ENCODE data around the gene MAP3K13. TPM values are rescaled to one million over a fixed set of nuclear protein-coding genes. Genes with fewer than 3 reads are reported as not detected.
"Not testable (repeated sequence)": the region's sequence is repeated elsewhere in the genome, so short reads cannot be mapped to it uniquely, and the experiment has no call there.

MAP3K13 gene
- total RNA-seq, 1 donor from 2014 or later: 14.7 TPM

DNA sequence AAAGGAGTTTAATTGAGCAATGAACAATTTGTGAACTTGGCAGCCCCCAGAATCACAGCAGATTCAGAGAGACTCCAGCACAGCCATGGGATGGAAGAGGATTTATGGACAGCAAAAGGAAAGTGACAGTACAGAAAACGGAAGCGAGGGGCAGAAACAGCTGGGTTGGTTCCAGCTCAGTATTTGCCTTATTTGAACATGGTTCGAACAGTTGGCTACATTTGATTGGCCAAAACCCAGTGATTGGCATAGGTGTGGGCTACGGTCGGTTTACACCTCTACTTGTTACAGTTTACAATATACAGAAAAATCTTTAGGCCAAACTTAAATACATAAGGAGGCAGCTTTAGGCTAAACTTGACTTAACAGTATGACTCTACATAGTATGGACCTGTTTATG, 9.7 kb upstream of the MAP3K13 start:
- H3K9me3 Mint-ChIP-seq: no peaks in the 10 kb centered on the region
- no peak overlapping the region for H3K4me3 Mint-ChIP-seq (ENCODE audit: low read depth)
- peaks cover 21% of the 10 kb centered on the region for H3K27me3 Mint-ChIP-seq (ENCODE audit: low read depth)
- DNase-seq (ENCODE audit: low spot score): no peak
- H3K36me3 Mint-ChIP-seq (ENCODE audit: low read depth): no peaks in the 10 kb centered on the region
- H3K4me1 Mint-ChIP-seq (ENCODE audit: low read depth): no peaks in the 10 kb centered on the region
- no peak overlapping the region for H3K27ac Mint-ChIP-seq
- intact Hi-C loops (cut with micrococcal nuclease): loop anchor here (5.0 to 10.0 kb wide), 2 partner anchors 204 to 232 kb away; partner anchors contain the start of gene SENP2

DNA sequence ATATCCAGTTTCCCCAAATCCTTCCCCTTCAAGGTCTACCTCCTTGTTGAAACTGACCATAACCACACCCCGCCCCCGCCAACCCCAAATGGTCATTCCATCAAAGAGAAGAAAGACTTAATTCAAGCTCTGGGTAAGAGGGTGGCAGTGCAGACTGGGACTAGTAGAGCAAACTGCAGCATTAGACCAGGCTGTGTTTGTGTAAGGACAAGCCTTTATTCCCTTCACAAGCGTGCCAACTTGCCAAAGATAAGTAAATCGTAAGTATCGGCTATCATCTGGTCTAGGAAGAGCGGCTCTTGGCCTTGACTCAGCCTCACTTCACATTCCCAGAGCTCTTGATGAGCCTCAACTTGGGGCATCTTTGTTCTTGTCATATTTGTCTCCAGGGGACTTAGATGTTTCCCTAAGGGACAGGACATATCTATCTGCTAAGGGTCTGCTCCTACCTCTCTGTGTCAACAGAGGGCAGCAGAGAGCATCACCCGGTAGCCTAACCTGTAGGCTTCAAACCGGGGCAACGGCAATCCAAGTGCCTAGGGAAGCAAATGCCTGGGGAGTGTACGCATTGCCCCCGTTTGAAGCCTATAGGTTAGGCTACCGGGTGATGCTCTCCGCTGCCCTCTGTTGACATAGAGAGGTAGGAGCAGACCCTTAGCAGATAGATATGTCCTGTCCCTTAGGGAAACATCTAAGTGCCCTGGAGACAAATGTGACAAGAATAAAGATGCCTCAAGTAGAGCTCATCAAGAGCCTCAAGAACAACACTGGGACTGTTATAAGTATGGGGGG, 8.9 kb upstream of the MAP3K13 start:
- no peaks in the 10 kb centered on the region for H3K36me3 Mint-ChIP-seq (ENCODE audit: low read depth)
- no peaks in the 10 kb centered on the region for H3K9me3 Mint-ChIP-seq
- no peak overlapping the region for H3K4me3 Mint-ChIP-seq (ENCODE audit: low read depth)
- peak; percentile 70 for DNase-seq (ENCODE audit: low spot score)
- peaks cover 24% of the 10 kb centered on the region for H3K27me3 Mint-ChIP-seq (ENCODE audit: low read depth)
- H3K27ac Mint-ChIP-seq: no peak overlapping the region
- intact Hi-C loops (cut with micrococcal nuclease): loop anchor here (5.0 to 10.0 kb wide), 2 partner anchors 203 to 231 kb away; partner anchors contain the start of gene SENP2
- H3K4me1 Mint-ChIP-seq (ENCODE audit: low read depth): no peaks in the 10 kb centered on the region

DNA sequence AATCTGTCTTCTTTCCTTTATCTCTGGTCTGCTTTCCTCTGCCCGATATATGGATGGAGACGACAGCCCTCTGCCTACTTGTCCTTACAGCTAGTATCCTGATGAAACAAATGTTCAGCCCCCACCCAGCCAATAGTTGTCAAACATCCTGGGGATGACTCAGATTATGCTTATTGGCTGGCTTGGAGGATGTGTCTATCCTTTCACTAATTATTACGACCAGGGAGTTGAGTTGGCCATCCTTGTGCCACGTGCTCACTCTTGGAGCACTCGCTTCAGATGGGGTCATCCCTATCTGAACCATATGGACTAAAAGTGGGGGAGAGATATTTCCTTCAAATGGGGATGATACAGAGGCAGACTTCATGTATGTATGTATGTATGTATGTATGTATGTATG, 6.4 kb upstream of the MAP3K13 start:
- Mint-ChIP-seq H3K9me3 (no peaks in the 10 kb centered on the region), H3K4me3 (ENCODE audit: low read depth) (no peak overlapping the region), H3K27me3 (ENCODE audit: low read depth) (peaks cover 29% of the 10 kb centered on the region), H3K36me3 (ENCODE audit: low read depth) (no peaks in the 10 kb centered on the region), H3K4me1 (ENCODE audit: low read depth) (no peaks in the 10 kb centered on the region), H3K27ac (no peak overlapping the region)
- intact Hi-C loops (cut with micrococcal nuclease): loop anchor here (10.0 kb wide), 1 partner anchor 228 kb away; the partner anchor contains the start of gene SENP2
- no peak for DNase-seq (ENCODE audit: low spot score)

DNA sequence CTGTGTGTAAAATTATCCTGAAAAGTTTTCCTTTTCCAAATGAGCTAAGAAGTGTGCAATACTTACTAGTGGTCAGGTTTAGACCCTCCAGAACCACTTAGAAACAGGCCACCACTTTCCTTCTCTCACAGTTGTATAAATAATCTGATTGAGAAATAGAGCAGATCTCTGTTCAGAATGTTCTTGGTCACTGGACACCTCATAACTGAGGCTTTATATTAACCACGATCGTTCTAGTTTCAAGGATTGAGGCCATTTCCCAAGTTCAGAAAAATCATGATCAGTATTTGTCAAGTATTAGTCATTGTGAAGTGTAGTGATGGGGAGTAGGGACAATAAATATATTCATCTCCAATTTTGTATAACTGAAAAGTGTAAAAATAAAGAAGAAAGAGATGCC, 1.0 kb upstream of the MAP3K13 start:
- intact Hi-C loops (cut with micrococcal nuclease): no loop called here
- DNase-seq (ENCODE audit: low spot score): no peak
- no peaks in the 10 kb centered on the region for H3K9me3 Mint-ChIP-seq
- peaks cover 10% of the 10 kb centered on the region for H3K4me1 Mint-ChIP-seq (ENCODE audit: low read depth)
- H3K36me3 Mint-ChIP-seq (ENCODE audit: low read depth): no peaks in the 10 kb centered on the region
- H3K4me3 Mint-ChIP-seq (ENCODE audit: low read depth): no peak overlapping the region
- H3K27ac Mint-ChIP-seq: no peak overlapping the region
- H3K27me3 Mint-ChIP-seq (ENCODE audit: low read depth): peaks cover 43% of the 10 kb centered on the region

DNA sequence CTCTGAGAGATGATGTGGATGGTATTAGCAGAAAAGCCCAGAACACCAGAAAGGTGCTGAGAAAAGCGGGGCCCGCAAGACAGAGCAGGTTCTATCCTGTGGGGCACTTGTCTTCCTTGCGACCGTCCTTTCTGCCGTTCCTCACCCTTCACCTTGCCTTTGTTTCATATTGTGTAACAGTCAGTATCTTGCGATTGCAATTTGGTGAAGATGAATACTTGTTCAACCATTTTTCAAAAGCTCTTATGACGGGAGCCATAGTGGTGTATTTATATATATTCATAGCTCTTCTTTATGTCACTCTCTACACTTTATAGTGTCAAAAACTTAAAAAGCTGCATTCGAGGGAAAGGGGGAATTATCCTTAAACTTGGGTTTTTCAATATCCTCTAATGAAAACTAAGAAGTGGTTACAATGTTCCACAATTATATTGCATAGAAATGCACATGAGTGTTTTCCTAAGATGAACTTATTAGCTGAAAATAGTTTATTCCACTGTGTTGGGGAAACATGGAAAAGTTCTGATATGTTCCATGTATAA, 797 bp downstream of the MAP3K13 start:
- no peak overlapping the region for H3K27ac Mint-ChIP-seq
- peaks cover 51% of the 10 kb centered on the region for H3K27me3 Mint-ChIP-seq (ENCODE audit: low read depth)
- no peaks in the 10 kb centered on the region for H3K36me3 Mint-ChIP-seq (ENCODE audit: low read depth)
- no peak for DNase-seq (ENCODE audit: low spot score)
- intact Hi-C loops (cut with micrococcal nuclease): no loop called here
- H3K4me3 Mint-ChIP-seq (ENCODE audit: low read depth): peak overlapping the region; percentile 78
- peaks cover 10% of the 10 kb centered on the region for H3K4me1 Mint-ChIP-seq (ENCODE audit: low read depth)
- H3K9me3 Mint-ChIP-seq: no peaks in the 10 kb centered on the region

DNA sequence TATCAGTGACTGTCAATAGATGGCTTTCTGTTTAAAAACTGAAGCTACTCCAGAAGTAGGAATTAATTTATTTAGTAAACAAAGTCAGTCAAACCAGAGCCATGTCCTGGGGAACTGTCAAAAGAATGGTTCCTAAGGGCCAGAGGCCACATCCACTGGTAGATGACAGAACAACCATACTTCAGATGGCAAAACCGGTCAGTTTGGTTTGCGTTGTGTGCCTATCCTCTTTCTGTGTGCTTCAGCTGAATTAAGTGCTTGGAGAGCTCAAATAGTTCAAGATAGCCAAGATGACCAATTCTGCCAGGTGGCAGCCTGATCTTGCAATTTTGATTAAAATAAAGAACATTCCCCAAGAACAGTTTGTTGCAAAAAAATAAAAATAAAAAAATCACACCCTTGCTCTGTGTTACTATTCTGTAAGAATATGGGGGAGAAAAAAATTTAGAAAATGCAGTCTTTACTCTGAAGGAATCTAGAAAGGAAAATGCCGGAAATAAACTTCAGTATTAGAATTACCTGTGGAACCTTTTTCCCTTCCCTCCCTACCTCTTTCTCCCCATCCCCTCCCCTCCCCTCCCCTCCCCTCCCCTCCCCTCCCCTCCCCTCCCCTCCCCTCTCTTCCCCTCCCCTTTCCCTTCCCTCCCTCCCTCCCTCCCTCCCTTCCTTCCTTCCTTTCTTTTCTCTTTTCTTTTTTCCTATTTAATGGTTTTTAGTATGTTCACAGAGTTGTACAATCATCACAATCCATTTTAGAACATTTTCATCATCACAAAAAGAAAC, 2.5 kb downstream of the MAP3K13 start:
- no peak overlapping the region for H3K27ac Mint-ChIP-seq
- intact Hi-C loops (cut with micrococcal nuclease): no loop called here
- no peaks in the 10 kb centered on the region for H3K9me3 Mint-ChIP-seq
- H3K4me1 Mint-ChIP-seq (ENCODE audit: low read depth): peaks cover 10% of the 10 kb centered on the region
- no peak for DNase-seq (ENCODE audit: low spot score)
- no peaks in the 10 kb centered on the region for H3K36me3 Mint-ChIP-seq (ENCODE audit: low read depth)
- H3K27me3 Mint-ChIP-seq (ENCODE audit: low read depth): peaks cover 44% of the 10 kb centered on the region
- no peak overlapping the region for H3K4me3 Mint-ChIP-seq (ENCODE audit: low read depth)

DNA sequence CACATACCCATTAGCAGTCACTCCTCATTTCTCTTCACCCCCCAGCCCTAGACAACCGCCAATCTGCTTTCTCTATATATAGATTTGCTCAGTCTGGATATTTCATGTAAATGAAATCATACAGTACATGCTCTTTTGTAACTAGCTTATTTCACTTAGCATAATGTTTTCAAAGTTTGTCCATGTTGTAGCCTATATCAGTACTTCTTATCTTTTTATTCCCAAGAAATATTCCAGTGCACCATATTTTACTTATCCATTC, 3.1 kb downstream of the MAP3K13 start:
- no peaks in the 10 kb centered on the region for H3K36me3 Mint-ChIP-seq (ENCODE audit: low read depth)
- no peak overlapping the region for H3K27ac Mint-ChIP-seq
- H3K4me1 Mint-ChIP-seq (ENCODE audit: low read depth): peaks cover 10% of the 10 kb centered on the region
- DNase-seq (ENCODE audit: low spot score): no peak
- H3K9me3 Mint-ChIP-seq: no peaks in the 10 kb centered on the region
- no peak overlapping the region for H3K4me3 Mint-ChIP-seq (ENCODE audit: low read depth)
- peaks cover 46% of the 10 kb centered on the region for H3K27me3 Mint-ChIP-seq (ENCODE audit: low read depth)
- intact Hi-C loops (cut with micrococcal nuclease): no loop called here

DNA sequence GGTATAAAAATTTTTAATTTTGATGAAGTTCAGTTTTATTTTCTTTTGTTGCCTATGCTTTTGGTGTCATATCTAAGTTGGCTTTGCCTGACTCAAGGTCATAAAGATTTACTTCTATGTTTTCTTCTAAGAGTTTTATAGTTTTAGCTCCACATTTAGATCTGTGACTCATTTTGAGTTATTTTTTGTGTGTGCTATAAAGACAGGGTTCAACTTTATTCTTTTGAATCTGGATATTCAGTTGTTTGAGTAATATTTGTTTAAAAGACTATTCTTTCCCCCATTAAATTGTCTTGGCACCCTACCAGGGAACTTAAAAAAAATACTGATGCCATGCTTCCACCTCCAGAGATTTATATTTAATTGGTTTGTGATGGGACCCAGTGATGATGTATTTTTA, 4.0 kb downstream of the MAP3K13 start:
- intact Hi-C loops (cut with micrococcal nuclease): no loop called here
- no peak for DNase-seq (ENCODE audit: low spot score)
- H3K27me3 Mint-ChIP-seq (ENCODE audit: low read depth): peaks cover 48% of the 10 kb centered on the region
- H3K4me3 Mint-ChIP-seq (ENCODE audit: low read depth): no peak overlapping the region
- no peaks in the 10 kb centered on the region for H3K9me3 Mint-ChIP-seq
- H3K27ac Mint-ChIP-seq: no peak overlapping the region
- H3K4me1 Mint-ChIP-seq (ENCODE audit: low read depth): peaks cover 10% of the 10 kb centered on the region
- H3K36me3 Mint-ChIP-seq (ENCODE audit: low read depth): no peaks in the 10 kb centered on the region

DNA sequence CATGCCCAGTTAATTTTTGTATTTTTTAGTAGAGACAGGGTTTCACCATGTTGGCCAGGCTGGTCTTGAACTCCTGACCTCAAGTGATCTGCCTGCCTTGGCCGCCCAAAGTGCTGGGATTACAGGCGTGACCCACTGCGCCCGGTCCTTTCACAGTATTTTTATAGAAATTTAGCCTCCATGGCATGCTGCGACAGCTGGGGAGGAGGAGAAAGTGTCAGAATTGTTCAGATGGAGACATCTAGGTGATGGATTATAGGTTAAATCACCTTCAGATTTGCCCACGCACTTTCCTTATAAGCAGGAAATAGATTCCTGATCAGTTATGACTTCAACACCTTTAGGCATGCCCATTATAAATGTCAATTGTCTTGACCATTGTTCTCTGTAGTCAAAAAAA, 7.4 kb downstream of the MAP3K13 start:
- H3K9me3 Mint-ChIP-seq; intact Hi-C loops (cut with micrococcal nuclease); H3K36me3 Mint-ChIP-seq (ENCODE audit: low read depth); DNase-seq (ENCODE audit: low spot score); H3K4me3 Mint-ChIP-seq (ENCODE audit: low read depth); H3K27ac Mint-ChIP-seq; H3K4me1 Mint-ChIP-seq (ENCODE audit: low read depth): not testable (repeated sequence)
- peaks cover 35% of the 10 kb centered on the region for H3K27me3 Mint-ChIP-seq (ENCODE audit: low read depth)

DNA sequence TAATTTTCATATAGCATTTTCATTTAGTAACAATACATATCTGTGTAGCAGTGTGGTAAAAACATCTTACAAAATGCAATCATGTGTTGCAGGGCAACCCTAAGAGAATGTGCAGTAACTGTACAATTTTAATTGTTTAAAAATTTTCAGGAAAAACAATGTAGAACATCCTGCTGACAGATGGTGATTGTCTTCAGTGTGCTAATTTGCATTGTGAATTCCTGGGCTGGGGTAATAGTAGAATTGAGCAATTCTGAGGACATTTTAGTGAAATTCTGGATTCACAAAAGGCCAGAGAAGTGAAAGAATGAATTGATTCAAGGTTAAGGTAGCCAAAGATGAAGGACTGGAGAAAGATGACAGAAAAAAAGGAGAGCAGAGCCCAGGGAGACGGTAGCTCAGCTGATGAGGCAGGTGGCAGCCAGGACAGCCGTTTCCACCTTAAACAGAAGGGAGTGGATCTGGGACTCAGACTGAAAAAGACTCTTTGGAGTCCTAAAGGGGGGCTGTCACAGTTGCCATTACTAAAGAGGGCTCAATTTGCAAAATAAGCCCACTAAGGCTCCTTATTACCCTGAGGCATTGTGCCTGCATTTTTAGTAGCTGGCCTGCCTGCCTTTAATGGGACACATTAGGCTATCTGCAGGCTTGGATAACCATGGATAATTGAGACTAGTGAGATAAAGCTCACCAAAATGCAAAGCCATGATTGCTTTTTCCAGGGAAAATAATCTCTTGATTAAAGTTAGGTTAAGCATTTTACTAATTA, 8.6 kb downstream of the MAP3K13 start:
- DNase-seq (ENCODE audit: low spot score): no peak
- Mint-ChIP-seq H3K4me1 (ENCODE audit: low read depth) (no peaks in the 10 kb centered on the region), H3K27ac (no peak overlapping the region), H3K9me3 (no peaks in the 10 kb centered on the region), H3K27me3 (ENCODE audit: low read depth) (peaks cover 25% of the 10 kb centered on the region), H3K36me3 (ENCODE audit: low read depth) (no peaks in the 10 kb centered on the region), H3K4me3 (ENCODE audit: low read depth) (no peak overlapping the region)
- intact Hi-C loops (cut with micrococcal nuclease): no loop called here

DNA sequence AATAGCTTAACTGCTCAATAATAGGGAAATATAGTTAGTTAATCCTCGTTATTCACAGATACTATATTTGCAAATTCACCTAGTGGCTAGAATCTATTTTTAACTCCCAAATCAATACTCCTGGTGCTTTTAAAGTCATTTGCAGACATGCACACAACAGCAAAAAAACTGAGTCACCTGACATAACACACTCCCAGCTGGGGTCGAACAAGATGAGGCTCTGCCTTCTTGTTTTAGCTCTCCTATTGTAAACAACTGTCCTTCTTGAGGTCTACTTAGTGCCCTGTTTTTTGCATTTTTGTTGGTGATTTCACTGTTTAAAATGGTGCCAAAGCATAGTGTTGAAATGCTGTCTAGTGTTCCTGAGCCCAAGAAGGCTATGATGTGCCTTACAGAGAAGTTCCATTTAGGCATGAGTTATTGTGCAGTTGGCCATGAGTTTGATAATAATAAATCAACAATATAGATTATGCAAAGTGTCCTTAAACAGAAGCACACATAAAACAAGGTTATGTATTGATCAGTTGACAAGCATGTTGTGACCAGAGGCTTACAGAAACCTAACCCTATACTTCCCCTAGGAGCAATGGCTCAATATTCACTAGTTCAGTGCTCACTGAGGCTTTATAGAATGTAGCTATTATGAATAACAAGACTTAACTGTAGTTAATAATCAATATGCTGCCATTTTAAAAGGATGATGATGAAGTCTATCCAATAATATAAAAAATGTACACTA, 18.6 kb downstream of the MAP3K13 start:
- Mint-ChIP-seq H3K27ac (no peak overlapping the region), H3K4me3 (ENCODE audit: low read depth) (no peak overlapping the region), H3K9me3 (no peaks in the 10 kb centered on the region), H3K27me3 (ENCODE audit: low read depth) (no peaks in the 10 kb centered on the region), H3K4me1 (ENCODE audit: low read depth) (no peaks in the 10 kb centered on the region), H3K36me3 (ENCODE audit: low read depth) (no peaks in the 10 kb centered on the region)
- intact Hi-C loops (cut with micrococcal nuclease): no loop called here
- DNase-seq (ENCODE audit: low spot score): no peak

DNA sequence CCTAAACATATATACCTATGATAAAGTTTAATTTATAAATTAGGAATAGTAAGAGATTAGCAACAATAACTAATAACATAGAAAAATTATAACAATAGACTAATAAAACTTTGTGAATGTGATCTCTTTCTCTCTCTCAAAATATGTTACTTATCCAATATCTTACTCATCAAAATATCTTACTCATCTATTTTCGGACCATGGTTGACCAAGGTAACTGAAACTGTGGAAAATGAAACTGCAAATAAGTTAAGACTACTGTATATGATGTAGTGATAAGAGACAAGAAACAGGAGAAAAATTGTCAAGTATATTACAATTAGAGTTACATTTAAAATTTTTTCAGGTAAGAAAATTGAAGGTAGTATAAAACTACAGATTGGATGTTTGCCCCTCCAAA, 19.2 kb downstream of the MAP3K13 start:
- Mint-ChIP-seq H3K36me3 (ENCODE audit: low read depth) (no peaks in the 10 kb centered on the region), H3K4me3 (ENCODE audit: low read depth) (no peak overlapping the region), H3K27ac (no peak overlapping the region), H3K9me3 (no peaks in the 10 kb centered on the region), H3K27me3 (ENCODE audit: low read depth) (no peaks in the 10 kb centered on the region), H3K4me1 (ENCODE audit: low read depth) (no peaks in the 10 kb centered on the region)
- intact Hi-C loops (cut with micrococcal nuclease): no loop called here
- DNase-seq (ENCODE audit: low spot score): no peak
